Mesenteric fat pad (tissue), 1 donor: ENCODE data around the gene ADAR. TPM values are rescaled to one million over a fixed set of nuclear protein-coding genes. Genes with fewer than 3 reads are reported as not detected.

Source experiments
- total RNA-seq: library from RNA; stranded (reverse); fragmentation: NEBNext Ultra II Directional; extraction: Animal tissue kit (Norgen Biotek cat#: 25700); gene quantifications from one replicate; pipeline ENCODE4 v1.2.1, GENCODE V29; 2021
- donor health status: DM: yes; HTN: yes; CAD: no.

ADAR gene
- total RNA-seq, 1 donor from 2014 or later, result 137 TPM

Other genes starting within 250 kb of the ADAR start
- 35.6 TPM for gene IL6R, start 202.8 kb downstream of the ADAR start, total RNA-seq
- gene TDRD10, start 106.0 kb downstream of the ADAR start, total RNA-seq, result 7.2 TPM
- 33.1 TPM for gene SHE, start 105.8 kb downstream of the ADAR start, total RNA-seq
- gene UBE2Q1, start 49.5 kb downstream of the ADAR start, total RNA-seq, result 67.5 TPM
- gene CHRNB2, start 40.4 kb downstream of the ADAR start, total RNA-seq, result not detected